ENCODE data around the gene PRRG3. TPM values are rescaled to one million over a fixed set of nuclear protein-coding genes. Genes with fewer than 3 reads are reported as not detected.

The PRRG3 gene
- total RNA-seq, 1 donor from 2014 or later, result 2.0 TPM

DNA sequence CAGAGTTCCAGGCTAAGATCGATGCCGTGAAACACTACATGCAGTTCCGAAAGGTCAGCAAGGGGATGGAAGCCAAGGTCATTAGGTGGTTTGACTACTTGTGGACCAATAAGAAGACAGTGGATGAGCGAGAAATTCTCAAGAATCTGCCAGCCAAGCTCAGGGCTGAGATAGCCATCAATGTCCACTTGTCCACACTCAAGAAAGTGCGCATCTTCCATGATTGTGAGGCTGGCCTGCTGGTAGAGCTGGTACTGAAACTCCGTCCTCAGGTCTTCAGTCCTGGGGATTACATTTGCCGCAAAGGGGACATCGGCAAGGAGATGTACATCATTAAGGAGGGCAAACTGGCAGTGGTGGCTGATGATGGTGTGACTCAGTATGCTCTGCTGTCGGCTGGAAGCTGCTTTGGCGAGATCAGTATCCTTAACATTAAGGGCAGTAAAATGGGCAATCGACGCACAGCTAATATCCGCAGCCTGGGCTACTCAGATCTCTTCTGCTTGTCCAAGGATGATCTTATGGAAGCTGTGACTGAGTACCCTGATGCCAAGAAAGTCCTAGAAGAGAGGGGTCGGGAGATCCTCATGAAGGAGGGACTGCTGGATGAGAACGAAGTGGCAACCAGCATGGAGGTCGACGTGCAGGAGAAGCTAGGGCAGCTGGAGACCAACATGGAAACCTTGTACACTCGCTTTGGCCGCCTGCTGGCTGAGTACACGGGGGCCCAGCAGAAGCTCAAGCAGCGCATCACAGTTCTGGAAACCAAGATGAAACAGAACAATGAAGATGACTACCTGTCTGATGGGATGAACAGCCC, 48.6 kb downstream of the PRRG3 start:
- TF ChIP-seq, protein P1, sequence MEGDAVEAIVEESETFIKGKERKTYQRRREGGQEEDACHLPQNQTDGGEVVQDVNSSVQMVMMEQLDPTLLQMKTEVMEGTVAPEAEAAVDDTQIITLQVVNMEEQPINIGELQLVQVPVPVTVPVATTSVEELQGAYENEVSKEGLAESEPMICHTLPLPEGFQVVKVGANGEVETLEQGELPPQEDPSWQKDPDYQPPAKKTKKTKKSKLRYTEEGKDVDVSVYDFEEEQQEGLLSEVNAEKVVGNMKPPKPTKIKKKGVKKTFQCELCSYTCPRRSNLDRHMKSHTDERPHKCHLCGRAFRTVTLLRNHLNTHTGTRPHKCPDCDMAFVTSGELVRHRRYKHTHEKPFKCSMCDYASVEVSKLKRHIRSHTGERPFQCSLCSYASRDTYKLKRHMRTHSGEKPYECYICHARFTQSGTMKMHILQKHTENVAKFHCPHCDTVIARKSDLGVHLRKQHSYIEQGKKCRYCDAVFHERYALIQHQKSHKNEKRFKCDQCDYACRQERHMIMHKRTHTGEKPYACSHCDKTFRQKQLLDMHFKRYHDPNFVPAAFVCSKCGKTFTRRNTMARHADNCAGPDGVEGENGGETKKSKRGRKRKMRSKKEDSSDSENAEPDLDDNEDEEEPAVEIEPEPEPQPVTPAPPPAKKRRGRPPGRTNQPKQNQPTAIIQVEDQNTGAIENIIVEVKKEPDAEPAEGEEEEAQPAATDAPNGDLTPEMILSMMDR (IDR thresholded peaks at IDR 0.05; ENCODE audit: partially characterized antibody, unreplicated experiment), result no peak
- H3K9me3 Mint-ChIP-seq (ENCODE audit: unreplicated experiment), result peaks cover 3% of the 10 kb centered on the region
- H3K36me3 Mint-ChIP-seq (ENCODE audit: unreplicated experiment), result no peaks in the 10 kb centered on the region
- H3K4me3 Mint-ChIP-seq (ENCODE audit: unreplicated experiment), result no peak overlapping the region
- peaks cover 2% of the 10 kb centered on the region for H3K27me3 Mint-ChIP-seq (ENCODE audit: unreplicated experiment)
- H3K27ac Mint-ChIP-seq (ENCODE audit: unreplicated experiment), result no peak overlapping the region
- H3K4me1 Mint-ChIP-seq (ENCODE audit: low read depth, unreplicated experiment), result no peaks in the 10 kb centered on the region
- no peak for DNase-seq

DNA sequence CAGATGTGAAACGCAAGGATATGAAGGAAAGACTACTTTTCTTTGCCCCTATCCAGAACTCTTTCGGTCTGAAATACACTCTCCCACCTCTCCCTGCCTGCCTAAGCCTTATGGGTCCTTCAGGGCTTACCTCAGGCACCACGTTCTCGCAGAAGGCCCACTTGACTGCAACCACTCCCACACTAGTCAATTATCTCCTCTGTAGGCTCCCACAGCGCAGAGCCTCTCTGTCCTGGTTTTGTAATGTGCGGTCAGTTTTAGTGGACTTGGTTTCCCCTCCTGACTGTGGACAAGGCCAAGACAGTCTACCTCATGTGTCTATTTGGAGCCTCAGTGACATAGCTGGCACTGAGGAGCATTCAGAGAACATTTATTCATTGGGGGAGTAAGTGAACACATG, 50.4 kb downstream of the PRRG3 start:
- no peaks in the 10 kb centered on the region for H3K36me3 Mint-ChIP-seq (ENCODE audit: unreplicated experiment)
- peaks cover 3% of the 10 kb centered on the region for H3K9me3 Mint-ChIP-seq (ENCODE audit: unreplicated experiment)
- peaks cover 6% of the 10 kb centered on the region for H3K4me1 Mint-ChIP-seq (ENCODE audit: low read depth, unreplicated experiment)
- TF ChIP-seq, protein P1 (IDR thresholded peaks at IDR 0.05; ENCODE audit: partially characterized antibody, unreplicated experiment), result no peak
- H3K27ac Mint-ChIP-seq (ENCODE audit: unreplicated experiment), result no peak overlapping the region
- DNase-seq, result no peak
- no peak overlapping the region for H3K4me3 Mint-ChIP-seq (ENCODE audit: unreplicated experiment)
- no peaks in the 10 kb centered on the region for H3K27me3 Mint-ChIP-seq (ENCODE audit: unreplicated experiment)

DNA sequence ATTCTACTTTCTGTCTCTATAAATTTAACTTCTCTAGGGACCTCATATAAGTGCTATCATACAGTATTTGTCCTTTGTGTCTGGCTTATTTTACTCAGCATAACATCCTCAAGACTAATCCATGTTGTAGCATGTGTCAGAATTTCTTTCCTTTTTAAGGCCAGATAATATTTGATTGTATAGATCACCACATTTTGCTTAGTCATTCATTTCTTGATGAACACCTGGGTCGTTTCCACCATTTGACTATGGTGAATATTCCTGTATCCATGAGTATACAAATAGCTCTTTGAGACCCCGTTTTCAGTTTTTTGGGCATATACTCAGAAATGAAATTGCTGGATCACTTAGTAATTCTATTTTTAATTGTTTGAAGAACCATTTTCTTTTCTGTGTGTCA, 51.2 kb downstream of the PRRG3 start:
- Mint-ChIP-seq H3K27me3 (ENCODE audit: unreplicated experiment) (no peaks in the 10 kb centered on the region), H3K4me3 (ENCODE audit: unreplicated experiment) (no peak overlapping the region), H3K36me3 (ENCODE audit: unreplicated experiment) (no peaks in the 10 kb centered on the region), H3K27ac (ENCODE audit: unreplicated experiment) (no peak overlapping the region), H3K4me1 (ENCODE audit: low read depth, unreplicated experiment) (peaks cover 6% of the 10 kb centered on the region), H3K9me3 (ENCODE audit: unreplicated experiment) (peaks cover 3% of the 10 kb centered on the region)
- TF ChIP-seq, protein P1 (IDR thresholded peaks at IDR 0.05; ENCODE audit: partially characterized antibody, unreplicated experiment), result no peak
- no peak for DNase-seq

DNA sequence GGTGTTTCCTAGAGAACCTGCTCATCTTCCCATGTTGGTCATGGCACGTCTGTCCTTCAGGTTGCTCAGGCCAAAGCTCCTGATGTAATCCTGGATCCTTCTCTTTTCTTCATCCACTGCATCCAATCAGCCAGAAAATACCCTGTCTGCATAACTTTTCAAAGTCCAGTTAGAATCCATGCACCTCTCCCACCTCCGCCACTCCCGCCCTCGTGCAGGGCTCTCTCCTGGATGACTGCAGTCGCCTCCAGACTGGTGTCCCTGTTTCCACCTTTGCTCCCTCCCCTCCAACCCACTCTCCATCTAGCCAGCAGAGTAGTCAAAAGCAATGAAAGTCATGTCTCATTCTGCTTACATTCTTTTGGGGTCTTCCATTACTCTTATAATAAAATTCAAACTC, 55.3 kb downstream of the PRRG3 start:
- Mint-ChIP-seq H3K36me3 (ENCODE audit: unreplicated experiment) (no peaks in the 10 kb centered on the region), H3K9me3 (ENCODE audit: unreplicated experiment) (peaks cover 3% of the 10 kb centered on the region), H3K27ac (ENCODE audit: unreplicated experiment) (no peak overlapping the region), H3K4me3 (ENCODE audit: unreplicated experiment) (no peak overlapping the region), H3K4me1 (ENCODE audit: low read depth, unreplicated experiment) (peaks cover 6% of the 10 kb centered on the region), H3K27me3 (ENCODE audit: unreplicated experiment) (no peaks in the 10 kb centered on the region)
- TF ChIP-seq, protein P1 (IDR thresholded peaks at IDR 0.05; ENCODE audit: partially characterized antibody, unreplicated experiment), result no peak
- DNase-seq, result no peak

DNA sequence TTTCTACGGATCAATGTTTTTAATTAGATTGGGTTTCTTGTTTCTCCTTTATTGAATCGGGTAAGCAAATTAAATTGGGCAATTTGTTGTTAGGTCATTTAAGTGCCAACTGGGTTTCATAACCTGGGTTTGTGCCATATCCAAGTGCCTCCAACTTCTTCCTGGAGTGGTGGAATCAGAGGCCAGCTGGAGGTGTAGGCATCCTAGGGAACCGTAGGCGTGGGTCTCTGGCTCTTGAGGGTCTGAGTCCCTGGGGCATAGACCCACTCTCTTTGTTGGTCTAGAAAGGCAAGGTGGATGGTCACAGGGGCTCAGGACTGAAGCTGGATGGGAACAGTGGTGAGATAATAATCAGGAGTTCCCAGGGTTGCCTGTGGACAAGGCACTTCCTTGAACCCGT, 57.6 kb downstream of the PRRG3 start:
- TF ChIP-seq, protein P1 (IDR thresholded peaks at IDR 0.05; ENCODE audit: partially characterized antibody, unreplicated experiment), result no peak
- no peak overlapping the region for H3K27ac Mint-ChIP-seq (ENCODE audit: unreplicated experiment)
- H3K9me3 Mint-ChIP-seq (ENCODE audit: unreplicated experiment), result peaks cover 3% of the 10 kb centered on the region
- no peak overlapping the region for H3K4me3 Mint-ChIP-seq (ENCODE audit: unreplicated experiment)
- H3K36me3 Mint-ChIP-seq (ENCODE audit: unreplicated experiment), result no peaks in the 10 kb centered on the region
- H3K27me3 Mint-ChIP-seq (ENCODE audit: unreplicated experiment), result no peaks in the 10 kb centered on the region
- H3K4me1 Mint-ChIP-seq (ENCODE audit: low read depth, unreplicated experiment), result peaks cover 6% of the 10 kb centered on the region
- DNase-seq, result no peak
